HG03095 (cell line): ENCODE results near the gene SLC30A2.

Experiments
- ATAC-seq: cut with Tn5 transposase; IDR thresholded peaks from one replicate; pipeline ENCODE4 v1.9.1; 2021; ENCODE audit warnings: moderate library complexity; ENCODE audit not compliant: unreplicated experiment

SLC30A2 gene

DNA sequence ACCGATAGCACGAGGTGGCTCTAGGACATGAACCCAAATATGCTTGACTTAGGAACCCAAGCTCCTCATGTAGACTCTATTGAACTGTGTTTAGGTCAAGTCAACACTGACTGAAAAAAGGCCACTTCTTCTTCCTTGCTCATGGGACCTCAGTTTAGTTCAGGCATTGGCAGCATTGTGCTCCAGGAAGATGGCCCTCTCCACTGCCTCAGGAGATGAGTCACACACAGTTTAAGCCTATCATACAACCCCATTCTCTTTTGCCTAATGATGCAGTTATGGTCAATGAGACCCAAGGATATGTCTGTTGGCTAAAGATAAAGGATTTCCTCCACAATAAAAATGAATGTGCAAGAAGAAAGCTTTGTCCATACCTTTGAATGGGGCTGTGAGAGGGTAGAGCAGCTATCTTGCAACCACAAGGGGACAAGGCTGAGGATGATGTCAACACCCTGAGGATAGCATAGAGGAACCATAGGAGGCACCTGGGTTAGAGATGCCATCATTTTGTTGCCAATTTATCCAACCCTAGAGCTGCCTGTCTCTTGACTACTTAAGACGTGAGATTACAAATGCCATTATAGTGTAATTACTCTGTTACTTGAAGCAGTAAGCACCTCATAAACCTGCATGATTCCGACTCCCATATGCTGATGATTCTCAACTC lies 24.5 kb upstream of the SLC30A2 start:
- no peak for ATAC-seq

DNA sequence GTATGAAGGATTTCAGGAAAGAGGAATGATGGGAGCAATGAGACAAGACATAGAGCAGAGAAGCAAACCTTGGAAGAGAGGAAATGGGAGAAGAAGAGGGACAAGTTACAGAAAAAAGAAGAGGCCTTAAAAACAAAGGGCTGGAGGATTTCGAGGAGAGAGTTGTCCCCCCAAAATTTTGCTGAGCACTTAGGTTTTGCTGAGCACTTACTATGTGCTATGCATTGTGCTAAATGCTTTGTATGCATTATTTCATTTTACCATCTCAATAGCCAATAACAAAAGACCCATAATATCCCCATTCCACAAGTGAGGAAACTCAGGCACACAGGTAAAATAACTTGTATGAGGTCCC lies 24.0 kb upstream of the SLC30A2 start:
- ATAC-seq = no peak

DNA sequence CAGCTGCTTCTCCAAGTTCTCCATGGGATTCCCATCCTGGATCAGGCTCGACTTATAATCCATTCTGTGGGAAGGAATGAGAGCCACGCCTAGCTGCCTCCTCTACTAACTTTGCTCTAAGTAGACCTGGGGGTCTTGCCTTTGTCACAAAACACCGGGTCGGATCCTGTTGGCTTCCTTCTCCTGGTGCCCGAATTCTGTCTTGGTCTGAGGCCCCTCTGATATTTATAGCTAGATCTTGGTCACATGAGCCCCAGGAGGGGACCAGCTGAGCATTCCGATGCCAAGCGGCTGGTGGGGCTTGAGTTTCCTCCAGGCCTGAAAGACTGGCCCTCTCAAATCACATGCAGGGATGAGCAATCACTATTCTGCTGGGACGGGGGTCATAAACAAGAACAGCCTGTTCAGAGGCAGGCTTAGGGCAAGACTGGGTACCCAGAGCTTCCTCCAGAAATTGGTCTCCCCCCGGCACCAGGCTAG lies 21.6 kb upstream of the SLC30A2 start, which contains the start of gene TRIM63:
Gene TRIM63 (minus strand): TSS at position 199 of the 480 bp plus-strand sequence. CDS start 136 bp downstream, at position 63.
- no peak for ATAC-seq

DNA sequence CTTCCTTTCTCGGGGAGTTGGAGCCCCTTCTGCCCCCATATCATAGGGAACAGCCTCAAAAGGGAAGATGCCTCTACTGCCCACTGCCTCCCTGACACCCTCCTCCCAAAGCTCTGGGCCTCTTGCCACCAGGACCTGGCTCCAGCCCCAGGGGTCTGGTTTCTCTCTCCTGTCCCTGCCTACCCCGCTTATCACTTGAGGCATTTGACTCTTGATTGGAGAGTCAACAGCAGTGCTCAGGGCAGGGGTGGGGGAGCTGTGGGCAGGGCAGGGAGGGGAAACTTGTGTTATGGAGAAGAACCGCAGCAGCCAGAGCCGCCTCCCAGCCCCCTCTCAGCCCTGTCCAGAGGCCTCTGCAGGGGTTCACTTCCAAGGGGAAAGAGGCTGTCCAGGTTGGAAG lies 20.9 kb upstream of the SLC30A2 start:
- ATAC-seq = no peak

DNA sequence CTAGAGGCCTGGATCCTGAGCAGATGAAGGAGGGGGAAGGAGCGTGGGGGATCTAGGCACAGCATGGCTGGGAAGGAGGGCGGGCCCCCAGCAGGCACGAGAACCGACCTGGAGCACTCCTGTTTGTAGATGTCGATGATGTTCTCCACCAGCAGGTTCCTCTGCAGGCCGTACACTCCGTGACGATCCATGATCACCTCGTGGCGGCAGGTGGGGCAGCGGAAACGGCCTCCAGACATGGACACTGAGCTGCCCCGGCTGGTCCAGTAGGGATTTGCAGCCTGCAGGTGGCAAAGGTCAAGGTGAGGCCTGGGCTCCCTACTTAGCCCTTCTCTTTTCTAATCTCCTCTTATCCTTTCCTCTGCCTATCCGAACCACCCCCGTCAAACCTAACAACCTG lies 20.2 kb upstream of the SLC30A2 start:
- ATAC-seq = no peak

DNA sequence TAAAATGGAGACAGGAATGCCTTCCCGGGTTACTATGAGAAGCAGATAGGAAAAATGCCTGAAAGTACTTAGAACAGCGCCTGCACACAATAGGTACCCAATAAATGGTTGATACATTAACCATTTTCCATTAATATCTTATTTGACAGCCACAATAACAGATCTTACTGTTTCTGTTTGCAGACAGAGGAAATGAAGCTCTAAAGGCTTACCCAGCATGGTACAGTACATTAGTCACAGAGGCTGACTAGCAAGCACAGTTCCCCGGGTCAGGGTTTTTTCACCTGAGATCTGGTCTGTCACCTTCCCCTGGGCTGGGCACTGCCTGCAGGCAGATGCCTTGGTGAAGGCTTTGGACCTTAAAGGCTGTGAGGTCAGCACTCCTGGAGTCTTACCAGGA lies 18.6 kb upstream of the SLC30A2 start:
- no peak for ATAC-seq

GRCh38 chr1:26060832-26061574 lies 15.1 kb upstream of the SLC30A2 start:
- no peak for ATAC-seq

DNA sequence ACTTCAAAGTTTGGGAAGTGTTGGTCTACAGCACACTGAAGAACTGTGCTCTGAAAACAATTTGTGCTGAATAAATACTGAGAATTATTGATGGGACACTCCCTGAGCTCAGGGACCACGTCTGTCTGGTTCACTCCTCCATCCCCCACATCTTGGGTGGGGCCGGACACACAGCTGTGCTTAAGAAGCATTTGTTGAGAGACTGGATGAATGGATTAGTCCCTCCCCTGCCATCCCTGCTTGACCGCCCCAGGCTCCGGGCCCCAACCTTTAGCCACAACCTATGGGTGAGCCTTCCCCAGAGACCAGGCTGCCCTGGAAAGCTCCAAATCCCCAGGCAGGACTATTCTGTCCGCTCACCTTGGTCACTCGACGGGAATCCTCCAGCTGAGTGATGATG lies 14.0 kb upstream of the SLC30A2 start:
- no peak for ATAC-seq

GRCh38 chr1:26058052-26058595 lies 12.2 kb upstream of the SLC30A2 start:
- ATAC-seq = no peak

DNA sequence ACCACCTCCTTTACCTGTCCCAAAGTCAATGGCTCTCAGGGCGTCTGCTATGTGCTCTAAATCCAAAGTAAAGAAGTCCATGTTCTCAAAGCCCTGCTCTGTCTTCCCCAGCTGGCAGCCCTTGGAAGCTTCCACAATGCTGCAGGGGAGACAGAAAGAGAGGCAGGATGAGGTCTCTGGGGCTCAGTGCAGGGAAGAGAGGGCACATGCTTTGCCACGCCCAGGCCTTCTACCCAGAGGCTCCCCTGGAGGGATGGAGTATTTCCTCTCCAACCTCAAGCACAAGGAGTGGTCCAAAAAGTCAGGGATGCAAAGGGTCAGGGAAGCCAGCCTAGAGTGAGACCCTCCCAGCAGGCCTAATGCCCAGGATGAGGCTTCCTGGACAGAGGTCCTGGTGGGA lies 11.3 kb upstream of the SLC30A2 start:
- no peak for ATAC-seq

DNA sequence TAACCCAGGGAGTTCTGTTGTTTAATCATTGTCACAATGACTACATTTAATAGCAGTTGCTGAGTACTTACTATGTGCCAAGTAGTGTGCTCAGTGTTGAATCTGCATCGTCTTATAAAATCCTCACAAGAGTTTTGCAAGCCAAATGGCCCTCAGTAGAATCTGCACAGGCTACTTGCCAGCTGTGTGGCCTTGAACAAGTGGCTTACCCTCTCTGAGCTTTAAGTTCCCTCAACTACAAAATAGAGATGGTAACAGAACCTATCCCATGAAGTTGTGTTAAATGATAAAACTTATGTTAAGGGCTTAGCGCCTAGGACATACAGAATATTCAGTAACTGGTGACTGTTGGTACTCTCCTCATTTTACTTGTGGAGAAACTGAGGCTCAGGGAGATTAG lies 9.1 kb upstream of the SLC30A2 start:
- no peak for ATAC-seq

DNA sequence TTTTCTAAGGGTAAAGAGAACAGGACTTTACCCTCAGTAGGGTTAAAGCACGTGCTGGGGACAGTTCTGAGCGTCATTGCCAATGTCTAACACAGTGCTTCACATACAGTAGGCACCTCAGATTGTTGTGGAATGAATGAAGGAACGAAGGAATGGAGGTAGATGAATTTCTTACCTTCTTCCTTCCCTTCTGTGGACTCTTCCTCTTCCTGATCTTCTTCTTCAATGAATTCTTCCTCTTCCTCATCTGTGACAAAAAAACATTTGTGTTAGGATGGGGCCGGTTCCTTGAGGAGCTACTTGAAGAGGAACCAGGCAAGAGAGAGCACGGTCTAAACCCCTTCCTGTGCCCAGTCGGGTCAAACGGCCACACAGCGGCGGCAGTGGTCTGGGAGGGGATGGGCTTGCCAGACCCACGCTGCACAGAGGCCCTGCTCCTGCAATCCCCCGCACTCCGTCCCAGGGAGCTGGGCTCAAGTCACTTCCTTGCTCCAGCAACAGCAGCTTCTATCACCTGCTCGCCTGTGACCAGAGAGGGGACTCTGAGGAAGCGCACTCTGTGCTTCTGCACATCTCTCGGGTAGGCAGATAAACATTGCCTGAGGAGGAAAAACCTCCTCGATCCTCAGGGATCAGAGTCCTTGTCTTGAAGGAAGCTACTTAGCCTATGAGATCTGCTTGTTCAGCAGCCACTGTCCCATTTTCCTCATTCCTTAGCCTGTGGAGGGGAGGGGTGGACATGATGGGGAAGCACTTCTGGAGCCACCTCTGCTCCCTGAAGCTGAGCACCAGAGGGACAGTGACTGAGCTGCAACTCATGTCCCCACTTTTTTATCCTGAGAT lies 8.0 kb upstream of the SLC30A2 start:
- no peak for ATAC-seq

GRCh38 chr1:26050248-26050640 lies 4.3 kb upstream of the SLC30A2 start:
- ATAC-seq = no peak

DNA sequence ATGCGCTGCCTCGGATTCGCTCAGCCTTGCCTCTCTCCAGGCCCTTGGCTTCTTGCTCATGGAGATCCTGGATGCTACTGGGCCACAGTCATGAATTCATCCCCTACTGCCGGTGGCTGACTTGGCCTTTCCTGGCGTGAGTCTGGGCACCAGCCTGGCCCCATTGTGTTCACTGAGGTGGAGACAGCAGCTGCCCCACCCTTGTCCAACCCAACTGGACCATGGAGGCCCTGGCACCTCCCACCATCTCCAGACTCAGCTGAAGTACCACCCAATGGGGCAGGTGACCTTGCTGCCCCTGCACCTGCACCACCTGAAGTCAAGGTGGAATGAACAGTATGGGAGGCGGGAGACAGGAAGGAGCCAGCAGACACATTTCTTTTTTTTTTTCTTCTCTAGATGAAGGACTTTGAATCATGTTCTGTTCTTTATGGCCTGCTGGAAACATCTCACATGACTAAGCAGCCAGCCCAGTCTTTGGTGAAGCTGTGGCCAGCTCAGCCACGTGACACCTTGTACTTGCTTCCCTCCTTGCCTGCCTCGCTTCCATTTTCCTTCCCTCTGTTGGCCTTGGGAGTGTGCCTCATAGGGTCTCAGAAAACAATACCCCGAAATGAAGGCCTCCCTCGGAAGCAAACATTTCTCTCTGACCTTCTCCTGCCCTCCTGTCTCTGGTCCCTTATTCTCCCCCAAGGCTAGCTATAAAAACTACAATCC lies 3.8 kb upstream of the SLC30A2 start:
- ATAC-seq = no peak

GRCh38 chr1:26047278-26047874 lies 1.5 kb upstream of the SLC30A2 start:
- no peak for ATAC-seq

DNA sequence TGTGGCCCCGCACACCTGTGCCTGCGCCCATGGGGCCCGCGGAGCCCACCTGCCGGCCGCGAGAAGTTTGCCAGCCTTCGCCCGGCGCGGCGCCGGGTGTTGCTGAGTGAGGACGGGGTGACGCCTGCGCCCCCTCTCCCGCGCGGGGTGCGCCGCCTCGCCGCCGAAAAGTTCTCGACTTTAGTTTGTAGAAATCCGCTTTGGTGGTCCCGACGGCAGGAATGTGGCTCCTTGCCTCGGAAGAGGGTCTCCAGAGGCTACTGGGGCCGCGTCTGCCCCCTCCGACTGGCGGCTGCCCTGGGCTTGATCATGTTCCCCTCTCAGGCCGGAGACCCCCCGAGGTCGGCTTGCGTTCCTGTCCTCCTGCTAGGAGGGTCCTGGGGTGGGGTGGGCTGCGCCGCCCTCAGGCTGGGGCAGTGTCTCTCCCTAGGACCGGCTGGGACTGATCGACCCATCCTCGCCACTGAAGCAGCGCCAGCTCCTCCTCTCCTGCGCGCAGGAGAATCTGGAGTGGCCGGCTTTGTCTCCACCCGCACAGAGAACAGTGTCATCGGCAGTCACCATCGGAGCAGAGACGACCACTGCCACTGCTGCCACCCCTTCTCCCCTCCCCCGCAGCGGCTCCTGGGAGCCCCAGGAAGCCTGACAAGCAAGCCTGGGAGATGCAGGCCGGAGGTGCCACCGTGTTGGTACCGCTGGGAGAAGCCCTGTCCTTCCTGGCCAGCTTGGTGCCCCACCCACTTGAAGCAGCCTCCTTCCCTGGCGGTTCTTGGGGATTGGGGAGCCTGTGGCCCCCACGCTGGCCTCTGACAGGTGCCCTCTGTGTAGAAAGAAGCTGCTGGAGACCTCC lies 553 bp upstream of the SLC30A2 start:
- ATAC-seq = no peak

DNA sequence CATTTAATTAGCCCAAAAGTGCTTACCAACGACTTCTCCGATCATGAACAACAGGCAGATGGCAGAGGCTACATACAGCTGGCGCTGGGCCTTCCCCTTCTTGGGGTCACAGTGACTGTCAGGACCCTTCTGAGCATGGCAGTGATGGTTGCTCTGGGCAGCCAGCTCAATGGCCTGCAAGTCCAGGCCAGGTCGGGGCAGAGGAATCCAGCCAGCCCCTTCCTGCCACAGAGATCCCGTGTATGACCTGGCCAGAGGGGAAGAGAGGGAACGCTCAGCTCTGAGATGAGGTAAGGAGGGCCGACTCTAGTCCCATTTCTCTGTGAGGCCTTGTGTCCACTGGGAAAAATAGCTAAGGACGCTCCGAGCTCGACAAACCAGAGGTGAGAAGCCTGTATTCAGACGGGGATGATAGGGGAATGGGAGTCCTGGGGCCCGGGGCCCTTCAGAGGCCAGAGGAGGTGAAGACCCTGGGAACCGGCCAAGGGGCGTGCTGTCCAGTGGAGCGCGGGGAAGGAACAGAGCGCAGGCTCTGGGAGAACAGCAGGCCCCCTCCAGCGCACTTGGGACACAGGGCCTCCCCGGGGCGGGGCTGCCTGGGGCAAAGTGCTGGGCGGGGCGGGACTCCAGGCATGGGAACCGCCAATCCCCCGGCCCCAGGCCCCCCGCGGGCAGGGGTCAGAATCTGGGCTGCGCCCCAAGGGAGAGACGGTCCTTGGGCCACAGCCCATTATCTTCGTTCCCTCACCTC lies 772 bp downstream of the SLC30A2 start:
- ATAC-seq = no peak

DNA sequence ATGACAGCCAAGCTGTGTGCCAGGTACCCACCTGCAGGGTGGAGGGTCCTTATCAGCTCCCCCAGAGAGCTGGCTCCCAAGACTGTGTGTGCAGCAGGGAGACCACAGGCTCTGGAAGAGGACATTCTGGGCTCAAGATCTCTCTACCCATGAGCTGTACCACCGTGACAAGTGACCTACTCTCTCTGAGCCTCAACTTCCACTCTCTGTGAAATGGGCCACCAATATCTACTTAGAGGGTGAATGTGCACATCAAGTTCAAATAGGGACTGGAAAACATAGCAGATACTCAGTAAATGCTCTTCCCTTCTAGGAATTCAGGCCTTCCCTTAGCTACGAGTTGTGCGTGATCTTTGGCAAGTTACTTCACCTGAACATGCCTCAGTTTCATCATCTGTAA lies 1.5 kb downstream of the SLC30A2 start:
- no peak for ATAC-seq

GRCh38 chr1:26043765-26044164 lies 2.2 kb downstream of the SLC30A2 start:
- no peak for ATAC-seq
